Measurements from ENCODE around the gene BMP5. TPM values are rescaled to one million over a fixed set of nuclear protein-coding genes. Genes with fewer than 3 reads are reported as not detected.

BMP5 gene
- total and polyA plus RNA-seq, 2 of the 8 experiments (the other 6 are each of a cell fraction or from before 2014, with no cell fraction given), result 0.02 TPM; not detected in 1

DNA sequence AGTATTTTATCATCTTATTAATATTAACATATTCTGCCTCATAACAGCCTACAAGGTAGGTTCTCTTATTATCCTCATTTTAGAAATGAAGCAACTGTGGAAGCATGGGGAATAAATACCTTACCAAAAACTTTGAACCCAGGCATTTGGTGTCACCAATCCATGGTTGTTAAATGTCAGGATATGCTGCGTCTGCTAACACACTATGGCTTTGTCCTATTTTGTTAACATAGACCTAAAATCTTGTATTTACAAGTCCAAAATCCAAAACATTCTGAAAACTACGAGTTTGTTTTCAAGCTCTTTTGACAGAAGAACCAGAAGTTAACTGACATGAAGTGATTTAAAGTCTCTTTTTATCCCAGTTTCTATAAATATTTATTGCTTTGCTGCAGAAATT, 53.4 kb downstream of the BMP5 start (continued):
- TF ChIP-seq EZH2 (IDR thresholded peaks at IDR 0.05; ENCODE audit: low read depth, low read length, severe bottlenecking) (no peak), SAP30 (IDR thresholded peaks at IDR 0.05; ENCODE audit: insufficient read depth, insufficient replicate concordance, low read length) (no peak), KDM4A (IDR thresholded peaks at IDR 0.05; ENCODE audit: low read depth, low read length, severe bottlenecking) (no peak)
